ENCODE measurements around the gene LOXL1.

GRCh38 chr15:73981761-73982221 is 55.5 kb downstream of the LOXL1 start:
- TF ChIP-seq CTCF (IDR thresholded peaks at IDR 0.05; ENCODE audit: poor library complexity, severe bottlenecking), result no peak
- TF ChIP-seq EZH2 (IDR thresholded peaks at IDR 0.05; ENCODE audit: borderline replicate concordance, insufficient read depth, low read length, poor library complexity, severe bottlenecking), result no peak
- TF ChIP-seq EP300 (conservative IDR thresholded peaks at IDR 0.05; ENCODE audit: poor library complexity, severe bottlenecking), result no peak
- TF ChIP-seq TAF1 (IDR thresholded peaks at IDR 0.05; ENCODE audit: low read depth), result no peak
- no peak for TF ChIP-seq RAD21 (conservative IDR thresholded peaks at IDR 0.05)
- TF ChIP-seq POLR2AphosphoS5 (IDR thresholded peaks at IDR 0.05), result no peak
- TF ChIP-seq REST (IDR thresholded peaks at IDR 0.05; ENCODE audit: borderline replicate concordance), result no peak
